ENCODE measurements around the gene TUBGCP2. TPM values are rescaled to one million over a fixed set of nuclear protein-coding genes. Genes with fewer than 3 reads are reported as not detected.

Gene TUBGCP2
- total RNA-seq, 3 donors from 2014 or later (not counting 1 experiment from before 2014, with no cell fraction given) = 74.3 to 81.8 (median 78.7) TPM

- Mint-ChIP-seq H3K4me1 (peaks cover 28 to 35% of the 10 kb centered on the region in 2 donors), H3K27me3 (ENCODE audit: low read depth in 2 of 2) (no peaks in the 10 kb centered on the region)
- 94% methylated on average over 33 of the region's 33 CpGs for WGBS (ENCODE audit: insufficient coverage)
These were observed 1.2 kb upstream of the TUBGCP2 start for GRCh38 chr10:133309720-133310398.

GRCh38 chr10:133309100-133309719 lies 538 bp upstream of the TUBGCP2 start:
- Histone ChIP-seq H3K36me3 (ENCODE audit: control insufficient read depth, insufficient read depth, low read length) (peaks cover 32% of the 10 kb centered on the region), H3K9me3 (ENCODE audit: control insufficient read depth, insufficient read depth, low read length) (no peaks in the 10 kb centered on the region), H3K4me3 (ENCODE audit: low read length) (peak overlapping the region; percentile 89), H3K27me3 (ENCODE audit: control insufficient read depth, insufficient read depth, low read length) (no peaks in the 10 kb centered on the region), H3K27ac (ENCODE audit: low read length) (peak overlapping the region; percentile 86), H3K4me1 (ENCODE audit: control insufficient read depth, insufficient read depth, low read length) (peaks cover 35% of the 10 kb centered on the region)
- DNase-seq (peak; percentile 94 to 96), ATAC-seq (peak; percentile 88 to 93 (median 90))
- Mint-ChIP-seq H3K9me3 (no peaks in the 10 kb centered on the region), H3K4me3 (peak overlapping the region; percentile 79), H3K27me3 (ENCODE audit: low read depth in 2 of 2) (no peaks in the 10 kb centered on the region), H3K36me3 (no peaks in the 10 kb centered on the region), H3K27ac (peak overlapping the region; percentile 99), H3K4me1 (peaks cover 23 to 37% of the 10 kb centered on the region in 2 donors)
- intact Hi-C loops (cut with micrococcal nuclease) = no loop called here
- 33% methylated on average over 46 of the region's 46 CpGs for WGBS (ENCODE audit: insufficient coverage)
- no peak for TF ChIP-seq CTCF (IDR thresholded peaks at IDR 0.05)

More at GRCh38 chr10:133309720-133310398, 1.2 kb upstream of the TUBGCP2 start:
- Histone ChIP-seq H3K4me1 (ENCODE audit: control insufficient read depth, insufficient read depth, low read length) (peaks cover 35% of the 10 kb centered on the region), H3K27me3 (ENCODE audit: control insufficient read depth, insufficient read depth, low read length) (no peaks in the 10 kb centered on the region), H3K36me3 (ENCODE audit: control insufficient read depth, insufficient read depth, low read length) (peaks cover 30% of the 10 kb centered on the region), H3K27ac (ENCODE audit: low read length) (no peak overlapping the region), H3K9me3 (ENCODE audit: control insufficient read depth, insufficient read depth, low read length) (no peaks in the 10 kb centered on the region), H3K4me3 (ENCODE audit: low read length) (no peak overlapping the region)
- H3K36me3 Mint-ChIP-seq = no peaks in the 10 kb centered on the region
- H3K9me3 Mint-ChIP-seq = no peaks in the 10 kb centered on the region
- TF ChIP-seq CTCF (IDR thresholded peaks at IDR 0.05) = no peak
- H3K27ac Mint-ChIP-seq = peak overlapping the region; percentile 99
- intact Hi-C loops (cut with micrococcal nuclease) = no loop called here
- peak overlapping the region; percentile 79 for H3K4me3 Mint-ChIP-seq
- no peak for ATAC-seq
- no peak for DNase-seq

- Histone ChIP-seq H3K4me3 (ENCODE audit: low read length) (peak overlapping the region; percentile 89), H3K9me3 (ENCODE audit: control insufficient read depth, insufficient read depth, low read length) (no peaks in the 10 kb centered on the region), H3K36me3 (ENCODE audit: control insufficient read depth, insufficient read depth, low read length) (peaks cover 32% of the 10 kb centered on the region), H3K27me3 (ENCODE audit: control insufficient read depth, insufficient read depth, low read length) (no peaks in the 10 kb centered on the region), H3K4me1 (ENCODE audit: control insufficient read depth, insufficient read depth, low read length) (peaks cover 31% of the 10 kb centered on the region), H3K27ac (ENCODE audit: low read length) (peak overlapping the region; percentile 99)
- Mint-ChIP-seq H3K27ac (peak overlapping the region; percentile 99), H3K27me3 (ENCODE audit: low read depth in 2 of 2) (no peaks in the 10 kb centered on the region), H3K9me3 (no peaks in the 10 kb centered on the region), H3K4me1 (peaks cover 21 to 36% of the 10 kb centered on the region in 2 donors), H3K4me3 (peak overlapping the region; percentile 99), H3K36me3 (no peaks in the 10 kb centered on the region)
- peak; percentile 69 for TF ChIP-seq CTCF (IDR thresholded peaks at IDR 0.05)
- intact Hi-C loops (cut with micrococcal nuclease) = loop anchor here (1.0 kb wide), 1 partner anchor 30 kb away; no protein-coding TSS in a partner anchor
- ATAC-seq (peak; percentile 28 to 45 (median 42)), DNase-seq (peak; percentile 71 to 93)
- 2% methylated on average over 25 of the region's 25 CpGs for WGBS (ENCODE audit: insufficient coverage)
These were observed 774 bp downstream of the TUBGCP2 start for GRCh38 chr10:133307776-133308420.
